HEK293 (cell line): Measurements from ENCODE around the gene FXN.

Experiments used
- CTCF ChIP-seq: fragments of 450-650 bp; formaldehyde crosslinking; IDR thresholded peaks from 2 replicates; pipeline ENCODE4 v1.5.1; 2016; ENCODE audit warnings: missing biosample characterization, missing genetic modification characterization
- ZNF114 ChIP-seq: fragments of 450-650 bp; formaldehyde crosslinking; IDR thresholded peaks from 2 replicates; pipeline ENCODE4 v1.5.0; 2017; ENCODE audit warnings: missing biosample characterization, missing genetic modification characterization
- ZNF571 ChIP-seq: fragments of 450-650 bp; formaldehyde crosslinking; IDR thresholded peaks from 2 replicates; pipeline ENCODE4 v1.5.0; 2017; ENCODE audit warnings: missing biosample characterization, missing genetic modification characterization
- TF ChIP-seq, protein P1 (sequence below): fragments of 450-650 bp; formaldehyde crosslinking; conservative IDR thresholded peaks from 2 replicates; pipeline ENCODE4 v1.5.1; 2016; ENCODE audit warnings: low read depth, missing biosample characterization, missing genetic modification characterization

- TF ChIP-seq CTCF (no peak), ZNF571 (tag by site-specific recombination) (no peak), ZNF114 (tag by site-specific recombination) (no peak)
- TF ChIP-seq, protein P1, sequence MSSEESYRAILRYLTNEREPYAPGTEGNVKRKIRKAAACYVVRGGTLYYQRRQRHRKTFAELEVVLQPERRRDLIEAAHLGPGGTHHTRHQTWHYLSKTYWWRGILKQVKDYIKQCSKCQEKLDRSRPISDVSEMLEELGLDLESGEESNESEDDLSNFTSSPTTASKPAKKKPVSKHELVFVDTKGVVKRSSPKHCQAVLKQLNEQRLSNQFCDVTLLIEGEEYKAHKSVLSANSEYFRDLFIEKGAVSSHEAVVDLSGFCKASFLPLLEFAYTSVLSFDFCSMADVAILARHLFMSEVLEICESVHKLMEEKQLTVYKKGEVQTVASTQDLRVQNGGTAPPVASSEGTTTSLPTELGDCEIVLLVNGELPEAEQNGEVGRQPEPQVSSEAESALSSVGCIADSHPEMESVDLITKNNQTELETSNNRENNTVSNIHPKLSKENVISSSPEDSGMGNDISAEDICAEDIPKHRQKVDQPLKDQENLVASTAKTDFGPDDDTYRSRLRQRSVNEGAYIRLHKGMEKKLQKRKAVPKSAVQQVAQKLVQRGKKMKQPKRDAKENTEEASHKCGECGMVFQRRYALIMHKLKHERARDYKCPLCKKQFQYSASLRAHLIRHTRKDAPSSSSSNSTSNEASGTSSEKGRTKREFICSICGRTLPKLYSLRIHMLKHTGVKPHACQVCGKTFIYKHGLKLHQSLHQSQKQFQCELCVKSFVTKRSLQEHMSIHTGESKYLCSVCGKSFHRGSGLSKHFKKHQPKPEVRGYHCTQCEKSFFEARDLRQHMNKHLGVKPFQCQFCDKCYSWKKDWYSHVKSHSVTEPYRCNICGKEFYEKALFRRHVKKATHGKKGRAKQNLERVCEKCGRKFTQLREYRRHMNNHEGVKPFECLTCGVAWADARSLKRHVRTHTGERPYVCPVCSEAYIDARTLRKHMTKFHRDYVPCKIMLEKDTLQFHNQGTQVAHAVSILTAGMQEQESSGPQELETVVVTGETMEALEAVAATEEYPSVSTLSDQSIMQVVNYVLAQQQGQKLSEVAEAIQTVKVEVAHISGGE (tag by site-specific recombination): no peak
Observed at GRCh38 chr9:69066955-69067354, 31.4 kb downstream of the FXN start.
